ENCODE data around the gene NAA35.
"Not testable (repeated sequence)": the region's sequence is repeated elsewhere in the genome, so short reads cannot be mapped to it uniquely, and the experiment has no call there.

The NAA35 gene

DNA sequence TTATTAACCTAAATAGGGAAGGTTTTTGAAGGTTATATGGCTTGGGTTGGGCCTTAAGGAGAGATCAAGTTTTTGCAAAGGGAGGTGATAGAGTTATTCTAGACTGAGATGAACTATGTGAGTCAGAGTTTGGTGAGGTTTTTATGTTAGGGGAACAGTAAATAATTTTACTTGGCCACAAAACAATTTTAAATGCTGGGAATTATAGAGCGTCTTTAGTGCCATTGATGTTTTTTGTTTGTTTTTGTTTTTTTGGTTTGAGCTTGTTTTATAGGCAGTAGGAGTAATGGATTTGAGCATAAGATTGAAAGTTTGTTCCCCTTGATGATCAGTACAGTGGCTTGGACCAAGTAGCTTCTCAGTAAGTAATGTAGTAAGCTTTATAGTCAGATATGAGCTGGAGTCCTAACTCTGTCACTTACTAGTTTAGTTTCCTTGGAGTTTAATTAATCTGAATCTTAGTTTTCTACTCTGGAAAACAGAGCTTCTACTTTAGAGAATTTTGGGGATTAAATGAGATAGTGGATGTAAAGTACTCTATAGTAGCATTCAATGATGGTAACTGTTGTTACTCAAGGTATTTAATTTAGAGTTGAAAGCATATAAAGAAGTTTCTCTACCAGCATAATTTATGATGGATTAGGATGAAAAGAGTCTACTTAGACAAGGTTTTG lies 2.9 kb downstream of the NAA35 start:
- no peak for DNase-seq

DNA sequence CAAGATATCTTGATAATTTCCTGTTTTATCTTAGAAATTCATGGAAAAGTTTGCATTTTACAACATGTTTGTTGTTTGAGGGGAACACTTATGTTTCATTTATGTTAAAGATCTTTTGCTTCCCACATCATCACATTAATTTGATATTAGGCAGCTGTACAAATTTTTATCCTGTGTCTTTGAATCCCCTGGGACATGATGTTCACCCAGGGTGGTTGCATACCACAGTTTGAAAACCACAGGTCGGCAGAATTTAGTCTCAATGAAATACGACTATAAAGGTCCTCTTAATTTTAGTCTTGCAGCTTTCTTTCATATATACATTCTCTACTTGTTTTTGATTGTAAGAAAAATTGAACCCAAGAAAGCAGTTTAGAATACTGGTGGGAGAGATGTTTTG lies 3.7 kb downstream of the NAA35 start:
- no peak for DNase-seq

DNA sequence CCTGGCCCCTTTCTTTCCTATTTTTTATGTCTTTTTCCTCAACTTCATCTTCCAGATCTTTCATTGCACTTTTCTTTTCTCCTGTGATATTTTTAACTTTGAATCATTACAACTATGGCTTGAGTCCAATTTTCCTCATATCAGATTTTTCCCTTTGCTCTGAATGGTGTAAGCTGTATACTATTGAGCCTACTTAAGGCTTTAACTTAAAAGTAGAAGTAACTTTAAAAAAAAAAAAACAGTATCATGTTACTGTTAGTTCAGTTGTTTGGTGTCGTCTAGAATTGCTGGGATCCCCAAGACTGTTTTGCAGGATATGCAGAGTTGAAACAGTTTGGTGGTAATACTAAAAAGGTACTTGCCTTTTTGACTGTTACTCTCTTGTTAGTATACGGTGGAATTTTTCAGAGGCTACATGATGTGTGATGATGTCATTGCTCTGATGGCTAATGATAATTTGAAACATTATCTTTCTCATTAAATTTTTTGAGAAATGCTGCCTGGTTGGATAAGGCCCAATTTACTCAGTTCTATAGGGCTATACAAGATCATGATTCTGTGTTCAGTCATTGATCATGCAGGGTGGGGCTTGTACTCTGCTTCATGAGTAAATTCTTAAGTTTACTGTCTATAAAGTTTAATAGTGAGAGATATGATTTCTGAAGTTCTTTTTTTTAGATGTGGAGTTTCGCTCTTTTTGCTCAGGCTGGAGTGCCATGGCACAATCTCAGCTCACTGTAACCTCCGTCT lies 8.8 kb downstream of the NAA35 start:
- DNase-seq = no peak

DNA sequence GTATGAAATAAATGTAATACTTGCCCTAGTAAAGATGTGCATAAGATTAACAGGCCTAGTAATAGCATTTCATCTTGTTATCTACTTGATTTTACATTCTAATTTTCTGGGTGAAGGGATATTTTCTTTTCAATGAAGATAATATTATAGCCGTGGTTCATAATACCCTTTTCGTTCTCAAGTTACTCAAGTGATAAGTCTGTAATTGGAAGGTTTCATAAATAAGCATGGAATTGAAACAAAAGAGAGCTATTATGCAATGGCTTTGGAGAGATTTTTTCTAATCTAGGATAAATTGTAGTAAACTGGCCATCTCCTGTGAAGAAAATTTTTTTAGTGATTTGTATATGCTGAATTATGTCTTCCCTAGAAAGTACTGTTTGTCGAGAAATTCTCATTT lies 19.0 kb downstream of the NAA35 start:
- DNase-seq = no peak

DNA sequence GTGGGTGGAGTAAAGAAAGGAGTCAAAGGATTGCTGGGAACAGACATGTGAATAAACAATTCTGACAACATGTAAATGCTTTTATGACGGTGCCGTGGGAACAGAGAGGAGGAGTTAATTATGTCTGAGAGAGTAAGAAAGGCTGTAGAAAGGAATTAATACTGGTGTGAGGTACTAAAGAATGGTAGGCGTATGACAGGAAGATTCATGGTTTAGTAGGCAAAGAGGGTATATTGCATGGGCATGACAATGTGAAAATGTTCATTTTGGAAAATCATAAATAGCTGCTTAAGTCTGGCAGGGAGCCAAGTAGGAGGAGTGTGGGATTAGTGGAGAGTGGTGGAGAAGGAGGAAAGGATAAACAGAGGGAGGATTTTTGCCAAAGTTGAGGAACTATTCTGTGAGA lies 19.7 kb downstream of the NAA35 start:
- DNase-seq = peak in 1 of 51 donors; percentile 23

DNA sequence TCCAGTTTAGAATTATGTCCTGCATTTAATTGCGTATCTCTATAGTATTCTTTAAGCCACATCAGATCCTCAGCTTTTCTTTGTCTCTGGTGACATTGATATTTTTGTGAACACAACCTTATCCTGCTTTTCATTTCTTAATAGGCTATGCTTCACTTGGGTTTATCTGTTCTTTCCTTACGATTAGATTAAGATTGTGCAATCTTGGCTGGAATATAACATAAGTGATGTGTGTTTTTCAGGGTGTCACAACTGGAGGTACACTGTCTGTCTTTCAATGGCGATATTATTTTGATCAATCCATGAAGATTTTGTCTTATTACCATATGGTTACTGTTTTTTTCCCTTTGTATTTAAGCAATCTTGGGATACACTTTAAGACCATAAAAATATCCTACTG lies 23.6 kb downstream of the NAA35 start:
- DNase-seq = no peak

DNA sequence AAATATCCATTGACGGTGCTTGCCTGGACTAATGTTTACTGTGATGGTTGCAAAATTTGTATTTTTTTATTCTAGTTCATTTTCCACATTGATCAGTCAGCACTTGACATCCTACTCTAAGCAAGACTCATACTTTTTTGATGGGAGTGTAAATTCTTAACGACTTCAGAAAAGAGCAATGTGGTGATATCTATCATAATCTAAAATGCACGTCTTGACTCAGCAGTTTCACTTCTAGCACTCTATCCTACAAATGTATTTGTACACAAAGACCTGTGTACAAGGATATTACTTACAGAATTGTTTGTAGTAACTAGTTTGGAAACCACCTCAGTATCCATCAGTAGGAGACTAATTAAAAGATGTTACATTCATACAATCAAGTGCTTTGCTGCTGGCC lies 24.0 kb downstream of the NAA35 start:
- DNase-seq = no peak

DNA sequence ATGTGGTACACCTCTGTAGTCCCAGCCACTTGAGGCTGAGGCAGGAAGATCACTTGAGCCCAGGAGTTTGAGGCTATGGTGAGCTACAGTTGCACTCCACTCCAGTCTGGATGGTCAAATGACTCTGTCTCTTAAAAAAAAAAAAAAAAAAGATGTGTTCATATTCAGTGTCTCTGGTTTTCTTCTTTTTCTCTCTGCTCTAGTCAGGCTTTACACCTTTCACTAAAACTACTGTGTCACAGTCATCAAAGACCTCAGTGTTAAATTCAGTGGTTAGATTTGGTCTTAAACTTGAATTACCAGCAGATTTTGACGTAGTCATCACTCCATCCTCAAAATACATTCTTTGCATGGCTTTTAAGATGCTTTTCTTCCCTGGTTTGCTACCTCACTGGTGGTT lies 28.8 kb downstream of the NAA35 start:
- no peak for DNase-seq

DNA sequence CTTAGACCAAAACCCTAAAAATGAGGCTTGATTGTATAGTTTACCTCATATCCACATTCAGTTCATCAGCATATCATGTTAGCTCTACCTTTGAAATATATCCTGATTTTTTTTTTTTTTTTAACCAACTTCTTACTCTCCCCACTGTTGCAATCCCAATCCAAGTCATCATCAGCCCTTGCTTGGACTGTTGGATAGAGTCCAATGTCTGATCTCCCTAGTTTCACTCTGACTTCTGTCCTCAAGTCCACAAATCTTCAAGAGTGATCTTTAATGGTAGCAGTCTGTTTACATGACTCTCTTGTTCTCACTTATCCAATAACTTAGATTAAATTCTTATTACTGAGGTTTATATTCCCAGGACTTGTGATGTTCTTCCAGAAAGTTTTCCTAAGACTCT lies 30.8 kb downstream of the NAA35 start:
- DNase-seq = no peak

DNA sequence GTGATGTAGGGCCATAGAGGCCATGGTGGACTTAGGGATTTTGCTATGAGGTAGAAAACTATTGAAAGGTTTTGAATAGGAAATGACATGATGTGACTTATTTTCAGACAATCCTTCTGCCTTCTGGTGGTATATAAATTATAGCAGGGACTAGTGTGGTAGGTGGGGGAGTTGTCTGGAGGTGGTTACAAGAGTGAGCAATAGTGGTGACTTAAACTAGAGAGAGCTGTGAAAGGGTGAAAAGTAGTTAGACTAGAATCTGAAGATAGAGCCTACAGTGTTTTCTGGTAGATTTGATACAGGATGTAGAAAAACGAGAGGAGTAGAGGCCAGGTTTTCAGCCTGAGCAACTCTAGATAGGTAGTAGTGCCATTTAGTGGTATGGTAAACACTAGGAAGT lies 32.3 kb downstream of the NAA35 start:
- DNase-seq = no peak

DNA sequence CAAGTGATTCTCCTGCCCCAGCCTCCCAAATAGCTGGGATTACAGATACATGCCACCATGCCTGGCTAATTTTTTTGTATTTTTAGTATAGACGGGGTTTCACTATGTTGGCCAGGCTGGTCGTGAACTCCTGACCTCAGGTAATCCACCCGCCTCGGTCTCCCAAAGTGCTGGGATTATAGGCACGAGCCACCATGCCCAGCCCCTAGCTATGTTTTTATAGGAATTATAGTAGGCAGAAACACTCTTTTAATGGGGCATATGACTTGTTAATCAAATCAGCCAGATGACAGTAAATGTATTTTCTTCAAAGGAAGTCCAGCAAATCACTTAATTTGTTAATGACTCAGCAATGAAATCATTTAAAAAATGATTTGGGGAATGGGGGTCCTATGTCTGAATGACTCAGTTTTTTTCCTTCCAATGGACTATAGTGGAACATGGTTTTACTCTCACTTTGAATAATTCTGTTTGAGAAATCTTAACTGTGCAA lies 33.2 kb downstream of the NAA35 start:
- DNase-seq = not testable (repeated sequence)

DNA sequence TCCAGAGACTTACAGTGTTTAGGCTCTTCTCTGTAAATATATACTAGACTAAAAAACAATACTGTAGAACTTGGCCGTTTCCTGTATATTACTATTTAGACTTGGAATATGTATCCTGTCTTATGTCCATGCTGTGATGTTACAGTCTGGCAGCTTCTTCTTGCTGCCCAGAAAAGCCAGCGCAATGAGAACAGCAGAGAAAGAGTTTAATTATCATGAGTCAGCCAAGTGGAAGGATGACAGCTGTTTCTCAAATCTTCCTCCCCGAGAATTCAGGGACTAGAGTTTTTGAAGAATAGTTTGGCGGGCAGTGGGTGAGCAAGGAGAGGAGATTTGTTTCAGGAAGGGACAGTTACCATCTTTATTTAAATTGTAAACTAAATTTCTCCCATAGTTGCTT lies 37.5 kb downstream of the NAA35 start:
- no peak for DNase-seq

DNA sequence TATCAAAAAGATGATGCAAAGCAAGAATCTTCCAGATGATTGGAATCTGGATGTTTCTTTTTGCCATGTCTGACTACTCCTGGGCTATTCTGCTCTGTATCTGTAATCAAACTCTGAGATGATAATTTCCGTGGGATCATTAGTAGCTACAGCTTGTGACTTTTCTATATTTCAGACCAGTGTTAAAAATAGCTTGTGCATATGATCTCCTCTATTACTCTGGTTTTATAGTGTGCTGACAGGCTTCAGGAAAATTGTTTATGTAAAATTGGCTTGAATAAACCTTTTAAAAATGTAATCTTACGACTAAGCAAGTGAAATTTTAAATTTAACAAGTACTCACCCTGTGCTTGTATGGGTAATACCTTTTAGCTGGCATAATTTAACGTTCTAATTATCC lies 40.4 kb downstream of the NAA35 start:
- no peak for DNase-seq

DNA sequence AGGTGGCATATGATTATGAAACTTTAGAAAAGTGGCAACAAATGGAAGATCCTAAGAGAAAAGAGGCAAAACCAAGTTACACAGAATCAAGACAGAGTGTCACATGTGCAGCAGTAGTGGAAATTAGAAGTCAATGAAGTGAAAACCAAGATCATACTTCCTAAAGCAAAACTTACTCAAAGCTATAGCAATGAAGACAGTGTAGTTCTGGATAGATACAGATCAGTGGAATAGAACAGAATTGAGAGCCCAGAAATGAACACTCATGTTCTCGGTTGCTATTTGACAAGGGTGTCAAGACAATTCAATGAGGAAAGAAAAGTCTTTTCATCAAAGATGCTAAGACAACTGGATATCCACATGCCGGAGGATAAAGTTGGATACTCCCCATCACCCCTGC lies 43.5 kb downstream of the NAA35 start:
- DNase-seq = no peak

DNA sequence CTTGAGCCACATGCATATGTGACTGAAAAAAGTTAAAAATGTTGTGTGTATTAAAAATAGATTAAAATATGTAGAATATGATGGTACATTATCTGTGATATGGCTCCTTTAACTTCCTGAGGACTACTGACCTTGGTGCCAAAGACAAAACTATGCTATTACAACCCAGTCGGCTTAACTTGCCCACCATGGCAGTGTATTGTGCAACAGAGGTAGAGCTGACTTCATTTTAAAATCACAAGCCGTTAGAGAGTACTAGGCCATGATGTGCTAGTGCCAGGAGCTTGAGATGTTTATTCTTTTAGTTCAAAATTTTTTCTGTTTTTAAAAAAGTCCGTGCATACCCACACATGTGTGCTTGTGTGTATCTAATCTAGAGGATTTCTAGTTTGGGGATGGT lies 46.3 kb downstream of the NAA35 start:
- no peak for DNase-seq

DNA sequence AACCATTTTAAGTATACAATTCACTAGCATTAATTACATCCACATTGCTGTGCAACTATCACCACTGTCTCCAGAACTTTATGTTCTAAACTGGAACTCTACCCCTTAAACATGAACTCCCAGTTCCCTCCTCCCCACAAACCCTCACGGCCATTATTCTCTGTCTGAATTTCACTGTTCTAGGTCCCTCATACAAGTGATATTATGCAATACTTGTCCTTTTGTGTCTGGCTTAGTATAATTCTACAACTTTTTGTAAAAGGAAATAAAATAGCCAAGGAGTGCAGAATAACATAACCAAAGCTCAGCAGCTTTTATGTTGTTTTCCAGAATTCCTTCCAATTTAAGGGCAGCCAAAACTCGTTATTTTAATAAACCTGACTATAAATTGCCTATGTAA lies 53.2 kb downstream of the NAA35 start:
- no peak for DNase-seq

DNA sequence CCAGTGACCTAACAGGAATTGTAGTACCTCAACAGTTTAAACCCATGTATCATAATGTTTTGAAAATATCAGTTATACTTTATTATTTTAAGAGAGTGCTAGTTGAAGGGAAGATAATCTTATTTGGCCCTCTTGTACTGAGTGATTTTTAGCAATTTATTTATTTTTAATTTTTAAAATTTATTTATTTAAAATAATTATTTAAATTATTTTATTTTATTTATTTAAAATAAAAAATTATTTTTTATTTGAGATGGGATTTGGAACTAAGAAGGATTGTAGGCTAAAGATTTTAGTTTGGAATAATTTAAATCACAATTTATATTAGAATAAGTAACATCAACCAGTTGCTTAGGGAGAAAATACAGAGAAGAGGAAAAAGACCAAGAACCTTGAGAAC lies 54.2 kb downstream of the NAA35 start:
- DNase-seq = no peak

DNA sequence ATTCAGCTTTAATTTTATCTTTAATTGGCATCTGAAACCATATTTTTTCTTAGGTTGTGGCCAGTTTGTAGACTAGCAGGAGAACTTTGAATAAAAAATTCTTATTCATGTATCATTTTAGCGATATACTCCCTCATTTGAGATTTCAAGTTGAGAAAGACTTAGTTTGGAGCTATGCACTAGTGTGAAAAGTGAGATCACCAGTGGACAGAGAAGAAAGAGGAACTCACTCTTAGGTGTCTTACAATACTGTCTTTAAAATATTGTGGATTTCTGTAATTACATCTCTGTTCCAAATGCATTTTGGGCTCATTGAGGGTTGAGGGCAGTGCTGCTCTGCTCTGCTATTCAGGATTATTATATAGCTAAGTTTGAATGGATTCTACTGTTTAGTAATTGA lies 54.7 kb downstream of the NAA35 start:
- DNase-seq = no peak

DNA sequence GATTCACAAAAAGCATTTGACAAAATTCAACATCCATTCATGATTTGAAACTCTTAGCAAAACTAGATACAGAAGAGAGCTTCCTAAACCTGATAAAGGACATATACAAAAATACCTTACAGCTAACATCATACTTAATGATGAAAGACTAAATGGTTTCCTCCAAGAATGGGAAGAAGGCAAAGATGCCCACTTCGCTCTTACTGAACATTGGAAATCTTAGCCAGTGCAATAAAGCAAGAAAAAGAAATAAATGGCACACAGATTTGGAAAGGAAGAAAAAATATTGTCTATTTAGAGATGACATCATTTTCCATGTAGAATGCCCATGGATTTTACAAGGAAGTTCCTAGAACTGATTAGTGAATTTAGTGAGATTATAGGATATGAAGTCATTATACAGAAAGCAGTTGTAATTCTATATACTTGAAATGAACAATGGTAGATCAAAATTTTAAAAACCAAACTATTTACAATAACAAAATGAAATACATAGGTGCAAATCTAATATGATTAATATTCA lies 64.4 kb downstream of the NAA35 start:
- no peak for DNase-seq

DNA sequence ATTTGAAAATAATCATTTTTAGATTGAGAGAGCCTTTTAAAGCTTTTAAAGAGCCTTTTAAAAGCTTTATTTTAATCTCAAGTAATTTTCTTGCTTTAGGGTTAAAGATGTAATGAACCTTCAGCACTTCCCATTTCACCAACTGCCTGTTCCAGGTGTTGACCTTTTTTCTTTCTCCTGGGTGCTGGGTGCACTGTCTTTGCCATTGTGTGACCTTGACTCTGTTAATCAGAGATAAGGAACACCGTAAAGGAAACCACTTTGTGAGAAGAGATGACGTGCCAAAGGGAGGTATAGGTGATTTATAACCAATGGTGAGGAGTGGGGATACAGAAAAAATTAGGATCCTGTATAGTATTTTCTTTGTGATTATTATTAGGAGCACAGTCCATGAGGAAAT lies 68.2 kb downstream of the NAA35 start:
- DNase-seq = no peak

DNA sequence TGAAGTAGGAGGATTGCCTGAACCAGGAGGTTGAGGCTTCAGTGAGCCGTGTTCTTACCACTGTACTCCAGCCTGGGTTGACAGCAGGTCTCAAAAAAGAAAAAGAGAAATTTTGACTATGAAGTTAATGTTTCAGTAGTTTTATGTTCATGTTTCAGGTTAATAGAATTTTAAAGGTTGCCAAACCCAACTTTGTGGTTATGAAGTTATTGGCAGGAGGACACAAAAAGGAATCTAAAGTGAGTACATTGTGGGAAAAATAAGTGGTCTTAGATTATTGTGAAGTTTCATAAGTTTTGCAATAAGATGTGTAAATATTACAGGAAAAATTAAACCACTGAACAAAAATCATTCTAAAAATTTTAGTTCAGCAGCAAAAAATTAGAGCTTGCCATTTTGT lies 79.8 kb downstream of the NAA35 start:
- DNase-seq = no peak

DNA sequence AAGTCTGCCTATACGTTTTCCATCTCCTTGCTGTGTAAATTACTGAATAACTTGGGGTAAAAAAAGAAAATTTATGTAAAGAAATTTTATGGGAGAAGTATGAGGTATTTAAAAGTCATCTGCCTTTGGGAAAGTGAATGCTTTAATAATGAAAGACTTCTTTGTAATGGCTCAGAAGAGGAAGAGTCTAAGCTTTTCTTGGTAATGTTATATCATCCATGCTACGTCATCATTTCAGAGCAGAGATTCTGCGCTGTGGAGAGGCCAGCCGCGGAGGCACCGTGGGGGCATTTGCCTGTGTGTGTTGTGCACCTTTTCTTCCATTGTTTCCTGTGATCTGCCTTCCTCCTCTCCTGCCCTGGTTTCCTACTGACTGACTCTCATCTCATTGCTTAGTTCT lies 80.2 kb downstream of the NAA35 start:
- DNase-seq = no peak

DNA sequence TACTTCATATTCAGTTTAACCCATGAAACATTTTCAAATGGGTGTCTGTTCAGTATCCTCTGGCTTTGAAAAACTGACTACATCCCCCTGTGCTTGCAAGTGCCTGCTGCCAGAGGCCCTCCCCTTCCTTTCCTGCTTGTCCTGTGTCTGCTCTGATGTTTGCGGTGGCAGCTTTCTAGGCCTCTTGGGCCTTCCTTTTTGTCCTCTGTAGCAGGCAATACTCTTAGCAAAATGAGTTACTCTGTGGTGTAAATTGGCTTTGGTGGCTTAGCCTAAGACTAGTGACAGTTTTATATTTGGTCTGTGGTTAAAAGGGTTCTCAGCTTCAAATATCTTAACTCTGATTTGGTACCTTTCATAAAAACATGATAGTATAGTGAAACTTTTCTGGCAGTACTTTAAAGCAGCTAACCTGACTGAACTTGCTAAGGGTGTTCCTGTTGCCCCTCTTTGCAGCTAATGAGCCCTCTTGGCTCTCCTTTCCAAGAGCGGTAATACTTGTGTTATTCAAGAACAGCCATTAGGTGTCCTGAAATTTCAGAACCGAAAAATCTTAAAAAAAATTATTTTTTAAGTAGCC lies 81.8 kb downstream of the NAA35 start:
- no peak for DNase-seq
